CD4-positive, alpha-beta T cell (primary cell): ENCODE data around the gene TBC1D22A. TPM values are rescaled to one million over a fixed set of nuclear protein-coding genes. Genes with fewer than 3 reads are reported as not detected.

Experiments used
- ATAC-seq: fragments of 200-7000 bp; cut with Tn5 transposase; one replicate; pipeline ENCODE4 v1.10.0; 2022; ENCODE audit warnings: mild to moderate bottlenecking; ENCODE audit not compliant: poor library complexity
- CTCF ChIA-PET: fragments of 350-600 bp; sonication (Branson Sonifier 250); formaldehyde crosslinking; loops from one replicate; lab custom pipeline; 2021; ENCODE audit warnings: antibody characterized with exemption, inconsistent platforms; lab: Charles Lee
- POLR2A ChIA-PET: fragments of 350-600 bp; sonication (Branson Sonifier 250); formaldehyde crosslinking; loops from one replicate; lab custom pipeline; 2021; ENCODE audit warnings: antibody characterized with exemption, inconsistent platforms; lab: Charles Lee
- DNase-seq, 14 experiments: peaks; one replicate each; pipeline ENCODE4 v3.0.0-alpha.2; 2013 to 2020; ENCODE audit warnings: mixed read lengths in 2 of 14
- H3K27ac ChIP-seq, 2 donors: one replicate each; pipeline versions ENCODE4 v1.5.1 to v1.7.0; 2013; ENCODE audit warnings: low read length in 2 of 2, low read depth in 1 of 2, mild to moderate bottlenecking in 1 of 2
- H3K27me3 ChIP-seq, 2 experiments: 1 replicate in 1 of 2; 2 replicates in 1 of 2; pipeline versions ENCODE4 v1.6.1 to v1.7.0; 2013; ENCODE audit warnings: low read length in 2 of 2, control low read depth in 1 of 2, mild to moderate bottlenecking in 1 of 2, moderate library complexity in 1 of 2; ENCODE audit not compliant: insufficient read depth in 2 of 2, control insufficient read depth in 1 of 2
- H3K36me3 ChIP-seq: one replicate; pipeline ENCODE4 v1.6.1; 2013; ENCODE audit warnings: low read length, control low read depth; ENCODE audit not compliant: insufficient read depth
- H3K4me1 ChIP-seq: one replicate; pipeline ENCODE4 v1.6.1; 2013; ENCODE audit warnings: low read length, control low read depth; ENCODE audit not compliant: insufficient read depth
- H3K4me3 ChIP-seq: one replicate; pipeline ENCODE4 v1.5.1; 2013; ENCODE audit warnings: mild to moderate bottlenecking, low read length, moderate library complexity
- H3K9me3 ChIP-seq, 2 experiments: 1 replicate in 1 of 2; 2 replicates in 1 of 2; pipeline versions ENCODE4 v1.6.1 to v1.7.0; 2013; ENCODE audit warnings: low read length in 2 of 2, mild to moderate bottlenecking in 2 of 2, control low read depth in 1 of 2, moderate library complexity in 1 of 2; ENCODE audit not compliant: control insufficient read depth in 1 of 2, insufficient read depth in 1 of 2
- H3K27ac Mint-ChIP-seq: one replicate; pipeline ENCODE4 v1.8.0; 2020; ENCODE audit warnings: mixed read lengths
- H3K27me3 Mint-ChIP-seq: one replicate; pipeline ENCODE4 v1.8.0; 2021; ENCODE audit warnings: mixed read lengths
- H3K36me3 Mint-ChIP-seq: one replicate; pipeline ENCODE4 v1.8.0; 2021; ENCODE audit warnings: low read depth, mixed read lengths
- H3K4me1 Mint-ChIP-seq: one replicate; pipeline ENCODE4 v1.8.0; 2021; ENCODE audit warnings: low read depth, mixed read lengths
- H3K4me3 Mint-ChIP-seq: one replicate; pipeline ENCODE4 v1.8.0; 2020; ENCODE audit warnings: mild to moderate bottlenecking, mixed read lengths
- H3K9me3 Mint-ChIP-seq: one replicate; pipeline ENCODE4 v1.8.0; 2020; ENCODE audit warnings: mixed read lengths
- intact Hi-C, 2 experiments: fragments of 100-400 bp; cut with DNase I in 1 of 2; cut with micrococcal nuclease in 1 of 2; formaldehyde crosslinking; loops; one replicate each; pipeline versions ENCODE4 v1.15.1 to v1.9.0; 2023 to 2025; cut with DNase I, micrococcal nuclease
- total RNA-seq, 174 experiments: library from RNA in 2 of 174; stranded (reverse) in 2 of 174; gene quantifications; one replicate each; pipeline ENCODE4 v1.2.3 and lab custom pipeline; 2021 to 2026
- TF ChIP-seq, protein P1 (sequence below): fragments of 200-600 bp; IDR thresholded peaks from one replicate; pipeline ENCODE4 v1.8.0; 2022; ENCODE audit warnings: antibody characterized with exemption, mild to moderate bottlenecking

Gene TBC1D22A
- total RNA-seq, 2 experiments from 2014 or later: 27.1 to 31.7 TPM

DNA sequence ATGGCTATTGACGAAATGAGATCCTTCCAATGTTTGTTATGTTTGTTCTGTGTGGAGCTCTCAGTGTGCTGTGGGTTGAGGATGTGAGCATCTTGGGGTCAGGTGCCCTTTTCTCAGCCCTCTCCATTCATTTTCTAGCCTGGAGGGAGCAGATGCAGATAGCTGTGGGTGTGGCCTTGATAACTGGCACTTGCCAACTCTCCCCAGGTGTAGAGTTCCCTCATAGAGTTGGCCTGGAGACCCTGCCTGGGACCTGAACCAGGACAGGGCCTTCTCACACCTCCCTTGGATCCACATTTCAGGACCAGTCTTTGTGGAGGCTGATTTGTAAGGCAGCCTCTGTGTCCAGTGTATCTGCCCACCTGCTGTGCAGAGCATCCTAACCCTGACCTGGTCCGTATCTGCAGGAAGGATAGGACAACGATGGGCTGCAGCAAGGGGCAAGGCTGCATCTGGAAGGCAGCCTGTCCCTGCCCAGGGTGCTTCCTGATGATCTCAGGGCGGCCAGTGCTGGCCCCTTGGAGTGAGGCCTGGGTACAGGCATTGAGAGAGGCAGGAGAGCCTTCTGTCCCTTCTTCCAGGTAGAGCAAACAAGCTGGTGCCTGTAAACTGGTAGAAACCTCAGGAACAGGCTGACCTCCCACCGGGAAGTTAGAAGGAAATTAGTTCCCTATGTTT lies 245.9 kb downstream of the TBC1D22A start:
- Mint-ChIP-seq H3K4me1 (no peaks in the 10 kb centered on the region), H3K9me3 (no peaks in the 10 kb centered on the region), H3K27ac (no peak overlapping the region), H3K36me3 (peaks cover 17% of the 10 kb centered on the region), H3K4me3 (no peak overlapping the region), H3K27me3 (no peaks in the 10 kb centered on the region)
- Histone ChIP-seq H3K36me3 (peaks cover 34% of the 10 kb centered on the region), H3K9me3 (no peaks in the 10 kb centered on the region), H3K27ac (no peak overlapping the region), H3K27me3 (no peaks in the 10 kb centered on the region), H3K4me1 (no peaks in the 10 kb centered on the region), H3K4me3 (no peak overlapping the region)
- DNase-seq (no peak), ATAC-seq (no peak)
- intact Hi-C loops: no loop called here
- ChIA-PET POLR2A (no interaction called here), CTCF (no interaction called here)
- TF ChIP-seq, protein P1, sequence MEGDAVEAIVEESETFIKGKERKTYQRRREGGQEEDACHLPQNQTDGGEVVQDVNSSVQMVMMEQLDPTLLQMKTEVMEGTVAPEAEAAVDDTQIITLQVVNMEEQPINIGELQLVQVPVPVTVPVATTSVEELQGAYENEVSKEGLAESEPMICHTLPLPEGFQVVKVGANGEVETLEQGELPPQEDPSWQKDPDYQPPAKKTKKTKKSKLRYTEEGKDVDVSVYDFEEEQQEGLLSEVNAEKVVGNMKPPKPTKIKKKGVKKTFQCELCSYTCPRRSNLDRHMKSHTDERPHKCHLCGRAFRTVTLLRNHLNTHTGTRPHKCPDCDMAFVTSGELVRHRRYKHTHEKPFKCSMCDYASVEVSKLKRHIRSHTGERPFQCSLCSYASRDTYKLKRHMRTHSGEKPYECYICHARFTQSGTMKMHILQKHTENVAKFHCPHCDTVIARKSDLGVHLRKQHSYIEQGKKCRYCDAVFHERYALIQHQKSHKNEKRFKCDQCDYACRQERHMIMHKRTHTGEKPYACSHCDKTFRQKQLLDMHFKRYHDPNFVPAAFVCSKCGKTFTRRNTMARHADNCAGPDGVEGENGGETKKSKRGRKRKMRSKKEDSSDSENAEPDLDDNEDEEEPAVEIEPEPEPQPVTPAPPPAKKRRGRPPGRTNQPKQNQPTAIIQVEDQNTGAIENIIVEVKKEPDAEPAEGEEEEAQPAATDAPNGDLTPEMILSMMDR: no peak

GRCh38 chr22:47009304-47010101 lies 247.1 kb downstream of the TBC1D22A start:
- no peaks in the 10 kb centered on the region for H3K4me1 Mint-ChIP-seq
- H3K27ac Mint-ChIP-seq: no peak overlapping the region
- ChIA-PET POLR2A (no interaction called here), CTCF (no interaction called here)
- H3K4me1 ChIP-seq: no peaks in the 10 kb centered on the region
- H3K36me3 ChIP-seq: peaks cover 27% of the 10 kb centered on the region
- intact Hi-C loops: no loop called here
- H3K36me3 Mint-ChIP-seq: peaks cover 19% of the 10 kb centered on the region
- H3K4me3 Mint-ChIP-seq: no peak overlapping the region
- ATAC-seq: no peak
- TF ChIP-seq, protein P1: no peak
- no peaks in the 10 kb centered on the region for H3K27me3 ChIP-seq
- H3K9me3 ChIP-seq: no peaks in the 10 kb centered on the region
- no peaks in the 10 kb centered on the region for H3K9me3 Mint-ChIP-seq
- DNase-seq: no peak
- H3K27me3 Mint-ChIP-seq: no peaks in the 10 kb centered on the region
- no peak overlapping the region for H3K4me3 ChIP-seq
- no peak overlapping the region for H3K27ac ChIP-seq

- Histone ChIP-seq H3K27ac (no peak overlapping the region), H3K4me1 (no peaks in the 10 kb centered on the region), H3K36me3 (peaks cover 21% of the 10 kb centered on the region), H3K9me3 (no peaks in the 10 kb centered on the region), H3K27me3 (no peaks in the 10 kb centered on the region), H3K4me3 (no peak overlapping the region)
- no peak overlapping the region for H3K4me3 Mint-ChIP-seq
- ChIA-PET POLR2A (no interaction called here), CTCF (no interaction called here)
- no peak overlapping the region for H3K27ac Mint-ChIP-seq
- DNase-seq (no peak), ATAC-seq (no peak)
- H3K4me1 Mint-ChIP-seq: no peaks in the 10 kb centered on the region
- TF ChIP-seq, protein P1: no peak
- H3K9me3 Mint-ChIP-seq: no peaks in the 10 kb centered on the region
- intact Hi-C loops: no loop called here
- peaks cover 19% of the 10 kb centered on the region for H3K36me3 Mint-ChIP-seq
- H3K27me3 Mint-ChIP-seq: no peaks in the 10 kb centered on the region
These were observed 247.8 kb downstream of the TBC1D22A start for GRCh38 chr22:47010211-47010610.
